WTC11 (cell line): ENCODE measurements around the gene UBTD1. TPM values are rescaled to one million over a fixed set of nuclear protein-coding genes. Genes with fewer than 3 reads are reported as not detected.

Experiments used
- ATAC-seq: fragments of 200-7000 bp; cut with Tn5 transposase; 2 replicates; pipeline ENCODE4 v1.10.0; 2021; ENCODE audit warnings: mild to moderate bottlenecking, moderate library complexity
- CTCF ChIA-PET: fragments of 300-600 bp; sonication (Branson Sonifier 250); formaldehyde crosslinking; loops from one replicate; lab custom pipeline; 2021; ENCODE audit warnings: antibody characterized with exemption; lab: Charles Lee
- POLR2A ChIA-PET: fragments of 350-600 bp; sonication (Branson Sonifier 250); formaldehyde crosslinking; loops from one replicate; lab custom pipeline; 2021; ENCODE audit warnings: antibody characterized with exemption; lab: Charles Lee
- DNase-seq: peaks from one replicate; pipeline ENCODE4 v3.0.0; 2021; ENCODE audit warnings: low spot score
- H3K27ac Mint-ChIP-seq: 2 replicates; pipeline ENCODE4 v1.8.0; 2021; ENCODE audit warnings: mixed read lengths
- H3K27me3 Mint-ChIP-seq: 2 replicates; pipeline ENCODE4 v1.8.0; 2021; ENCODE audit warnings: low read depth, mild to moderate bottlenecking, moderate library complexity, mixed read lengths
- H3K36me3 Mint-ChIP-seq: 2 replicates; pipeline ENCODE4 v1.8.0; 2021; ENCODE audit warnings: mixed read lengths
- H3K4me1 Mint-ChIP-seq: 2 replicates; pipeline ENCODE4 v1.8.0; 2022; ENCODE audit warnings: mixed read lengths
- H3K4me3 Mint-ChIP-seq: 2 replicates; pipeline ENCODE4 v1.8.0; 2021; ENCODE audit warnings: mild to moderate bottlenecking, moderate library complexity, mixed read lengths
- H3K9me3 Mint-ChIP-seq: 2 replicates; pipeline ENCODE4 v1.8.0; 2021; ENCODE audit warnings: mixed read lengths
- ATF3 ChIP-seq: sonication (generic); formaldehyde crosslinking; conservative IDR thresholded peaks from 2 replicates; pipeline ENCODE4 v1.8.1; 2022; ENCODE audit warnings: mild to moderate bottlenecking, missing genetic modification reagents
- E2F1 ChIP-seq: sonication (generic); formaldehyde crosslinking; IDR thresholded peaks from 2 replicates; pipeline ENCODE4 v1.8.0; 2022; ENCODE audit warnings: mild to moderate bottlenecking, missing genetic modification reagents
- E2F5 ChIP-seq: sonication (generic); formaldehyde crosslinking; IDR thresholded peaks from 2 replicates; pipeline ENCODE4 v1.8.1; 2022; ENCODE audit warnings: mild to moderate bottlenecking, moderate library complexity, missing genetic modification reagents
- EMX1 ChIP-seq: fragments of 250-450 bp; sonication (Bioruptor Pico); IDR thresholded peaks from 2 replicates; pipeline ENCODE4 v1.8.0; 2021; ENCODE audit warnings: mild to moderate bottlenecking
- ERG ChIP-seq: fragments of 250-450 bp; sonication (Bioruptor Pico); IDR thresholded peaks from 2 replicates; pipeline ENCODE4 v1.8.0; 2021; ENCODE audit warnings: mild to moderate bottlenecking
- ESRRA ChIP-seq: sonication (generic); formaldehyde crosslinking; IDR thresholded peaks from 2 replicates; pipeline ENCODE4 v1.8.1; 2022; ENCODE audit warnings: mild to moderate bottlenecking, missing genetic modification reagents, borderline replicate concordance
- FOXJ3 ChIP-seq: sonication (generic); formaldehyde crosslinking; IDR thresholded peaks from 2 replicates; pipeline ENCODE4 v1.9.0; 2021; ENCODE audit warnings: missing genetic modification reagents, mild to moderate bottlenecking, borderline replicate concordance
- FOXK1 ChIP-seq: sonication (generic); formaldehyde crosslinking; IDR thresholded peaks from 2 replicates; pipeline ENCODE4 v1.8.0; 2022; ENCODE audit warnings: mild to moderate bottlenecking, moderate library complexity, missing genetic modification reagents
- FOXP1 ChIP-seq: sonication (generic); formaldehyde crosslinking; IDR thresholded peaks from 2 replicates; pipeline ENCODE4 v1.8.0; 2022; ENCODE audit warnings: missing genetic modification reagents, mild to moderate bottlenecking, moderate library complexity, borderline replicate concordance
- GTF2I ChIP-seq: fragments of 250-450 bp; sonication (Bioruptor Pico); conservative IDR thresholded peaks from 2 replicates; pipeline ENCODE4 v1.4.0; 2021; ENCODE audit warnings: mild to moderate bottlenecking
- JAZF1 ChIP-seq: fragments of 250-450 bp; sonication (Bioruptor Pico); IDR thresholded peaks from 2 replicates; pipeline ENCODE4 v1.9.0; 2021; ENCODE audit warnings: moderate library complexity, mild to moderate bottlenecking, inconsistent platforms
- JUN ChIP-seq: sonication (generic); formaldehyde crosslinking; IDR thresholded peaks from 2 replicates; pipeline ENCODE4 v1.8.0; 2023; ENCODE audit warnings: mild to moderate bottlenecking, missing genetic modification reagents
- MXD4 ChIP-seq: fragments of 250-450 bp; sonication (Bioruptor Pico); IDR thresholded peaks from 2 replicates; pipeline ENCODE4 v1.8.0; 2021; ENCODE audit warnings: mild to moderate bottlenecking, moderate library complexity, borderline replicate concordance
- MYBL2 ChIP-seq: sonication (generic); formaldehyde crosslinking; IDR thresholded peaks from 2 replicates; pipeline ENCODE4 v1.8.1; 2023; ENCODE audit warnings: mild to moderate bottlenecking, moderate library complexity, missing genetic modification reagents
- NFATC4 ChIP-seq: fragments of 250-450 bp; sonication (Bioruptor Pico); IDR thresholded peaks from 2 replicates; pipeline ENCODE4 v1.9.0; 2021; ENCODE audit warnings: mild to moderate bottlenecking
- PRRX2 ChIP-seq: fragments of 250-450 bp; sonication (Bioruptor Pico); IDR thresholded peaks from 2 replicates; pipeline ENCODE4 v1.8.0; 2021; ENCODE audit warnings: mild to moderate bottlenecking
- RORB ChIP-seq: fragments of 250-450 bp; sonication (Bioruptor Pico); IDR thresholded peaks from 2 replicates; pipeline ENCODE4 v1.9.0; 2021; ENCODE audit warnings: mild to moderate bottlenecking
- SMAD4 ChIP-seq: sonication (generic); formaldehyde crosslinking; IDR thresholded peaks from 2 replicates; pipeline ENCODE4 v1.8.0; 2022; ENCODE audit warnings: mild to moderate bottlenecking, missing genetic modification reagents
- TCF7 ChIP-seq: sonication (generic); formaldehyde crosslinking; IDR thresholded peaks from 2 replicates; pipeline ENCODE4 v1.8.0; 2022; ENCODE audit warnings: mild to moderate bottlenecking, low read depth, missing genetic modification reagents, moderate library complexity
- ZBTB21 ChIP-seq: sonication (generic); formaldehyde crosslinking; IDR thresholded peaks from 2 replicates; pipeline ENCODE4 v1.8.1; 2023; ENCODE audit warnings: mild to moderate bottlenecking, missing genetic modification reagents, borderline replicate concordance
- ZMAT4 ChIP-seq: fragments of 250-450 bp; sonication (Bioruptor Pico); IDR thresholded peaks from 2 replicates; pipeline ENCODE4 v1.9.0; 2021; ENCODE audit warnings: mild to moderate bottlenecking
- ZNF232 ChIP-seq: sonication (generic); formaldehyde crosslinking; IDR thresholded peaks from 2 replicates; pipeline ENCODE4 v1.8.0; 2022; ENCODE audit warnings: mild to moderate bottlenecking, missing genetic modification reagents
- ZNF281 ChIP-seq: sonication (generic); formaldehyde crosslinking; IDR thresholded peaks from 2 replicates; pipeline ENCODE4 v1.8.0; 2023; ENCODE audit warnings: mild to moderate bottlenecking, missing genetic modification reagents
- ZNF512 ChIP-seq: sonication (generic); formaldehyde crosslinking; IDR thresholded peaks from 2 replicates; pipeline ENCODE4 v1.8.1; 2022; ENCODE audit warnings: missing genetic modification reagents, borderline replicate concordance
- ZSCAN18 ChIP-seq: fragments of 250-450 bp; sonication (Bioruptor Pico); IDR thresholded peaks from 2 replicates; pipeline ENCODE4 v2.1.2; 2022; ENCODE audit warnings: mild to moderate bottlenecking, moderate library complexity
- total RNA-seq: library from RNA; stranded (reverse); gene quantifications from 3 replicates; pipeline ENCODE4 v1.2.3, GENCODE V29; 2021

Gene UBTD1
- total RNA-seq, 1 experiment from 2014 or later, result 35.7 TPM

- no peaks in the 10 kb centered on the region for H3K27me3 Mint-ChIP-seq
- POLR2A ChIA-PET, result no interaction called here
- H3K4me1 Mint-ChIP-seq, result peaks cover 26% of the 10 kb centered on the region
- H3K27ac Mint-ChIP-seq, result peak overlapping the region; percentile 10; the same call in 1 of the 2 replicates
- no peak overlapping the region for H3K4me3 Mint-ChIP-seq
- ATAC-seq (no peak), DNase-seq (no peak)
- CTCF ChIA-PET, result interaction anchor here (1.4 to 1.9 kb wide), 2 partner anchors 26 to 44 kb away, joined by 6 to 12 read pairs; no protein-coding TSS in a partner anchor
- no peaks in the 10 kb centered on the region for H3K9me3 Mint-ChIP-seq
- TF ChIP-seq ERG (CRISPR knock-in tag), result no peak
- TF ChIP-seq RORB (CRISPR knock-in tag), result no peak
- no peak for TF ChIP-seq ZBTB21 (CRISPR knock-in tag)
- no peak for TF ChIP-seq ZSCAN18 (CRISPR knock-in tag)
- TF ChIP-seq ESRRA (CRISPR knock-in tag), result no peak
- no peak for TF ChIP-seq PRRX2 (CRISPR knock-in tag)
- no peak for TF ChIP-seq ZNF281 (CRISPR knock-in tag)
- no peak for TF ChIP-seq MYBL2 (CRISPR knock-in tag)
- TF ChIP-seq E2F1 (CRISPR knock-in tag), result no peak
- TF ChIP-seq NFATC4 (CRISPR knock-in tag), result no peak
- no peak for TF ChIP-seq EMX1 (CRISPR knock-in tag)
- no peak for TF ChIP-seq FOXK1 (CRISPR knock-in tag)
- no peak for TF ChIP-seq JAZF1 (CRISPR knock-in tag)
- TF ChIP-seq GTF2I (CRISPR knock-in tag), result no peak
- no peak for TF ChIP-seq TCF7 (CRISPR knock-in tag)
- TF ChIP-seq FOXP1 (CRISPR knock-in tag), result no peak
- TF ChIP-seq FOXJ3 (CRISPR knock-in tag), result no peak
- no peak for TF ChIP-seq SMAD4
- TF ChIP-seq MXD4 (CRISPR knock-in tag), result no peak
- H3K36me3 Mint-ChIP-seq, result no peaks in the 10 kb centered on the region
Observed at GRCh38 chr10:97509120-97509680, 10.5 kb downstream of the UBTD1 start.

- DNase-seq (no peak), ATAC-seq (no peak)
- Mint-ChIP-seq H3K9me3 (no peaks in the 10 kb centered on the region), H3K36me3 (no peaks in the 10 kb centered on the region), H3K4me3 (no peak overlapping the region), H3K4me1 (peaks cover 33% of the 10 kb centered on the region), H3K27me3 (no peaks in the 10 kb centered on the region), H3K27ac (no peak overlapping the region)
- CTCF ChIA-PET, result interaction anchor here (1.5 kb wide), 1 partner anchor 24 kb away, joined by 7 read pairs; no protein-coding TSS in a partner anchor
- POLR2A ChIA-PET, result no interaction called here
- no peak for TF ChIP-seq RORB (CRISPR knock-in tag)
- TF ChIP-seq ESRRA (CRISPR knock-in tag), result no peak
- no peak for TF ChIP-seq ZMAT4 (CRISPR knock-in tag)
- no peak for TF ChIP-seq ATF3 (CRISPR knock-in tag)
- no peak for TF ChIP-seq MYBL2 (CRISPR knock-in tag)
- TF ChIP-seq FOXJ3 (CRISPR knock-in tag), result no peak
- TF ChIP-seq ZNF512 (CRISPR knock-in tag), result no peak
- TF ChIP-seq ZNF232 (CRISPR knock-in tag), result no peak
- TF ChIP-seq JUN, result no peak
- TF ChIP-seq E2F5 (CRISPR knock-in tag), result no peak
Observed at GRCh38 chr10:97510686-97511085, 12.0 kb downstream of the UBTD1 start.
